K562 (cell line): Measurements from ENCODE around the gene CARS2. TPM values are rescaled to one million over a fixed set of nuclear protein-coding genes. Genes with fewer than 3 reads are reported as not detected.

ENCODE experiments used
- ATF2 ChIP-seq: sonication (generic); formaldehyde crosslinking; IDR thresholded peaks from 2 replicates; pipeline ENCODE4 v1.8.1; 2022; ENCODE audit warnings: missing genetic modification reagents
- DNMT1 ChIP-seq: fragments of 450-650 bp; IDR thresholded peaks from 2 replicates; pipeline ENCODE4 v1.6.1; 2016; ENCODE audit warnings: antibody characterized with exemption, mild to moderate bottlenecking
- FOXM1 ChIP-seq, 2 experiments: fragments of 450-650 bp in 1 of 2; sonication (generic) in 1 of 2; formaldehyde crosslinking in 1 of 2; IDR thresholded peaks; 2 replicates each; pipeline versions ENCODE4 v1.6.1 to v1.9.0; 2017 to 2022; ENCODE audit warnings: low read depth in 2 of 2, mild to moderate bottlenecking in 2 of 2, missing genetic modification reagents in 1 of 2, moderate library complexity in 1 of 2
- FOXP1 ChIP-seq: sonication (generic); formaldehyde crosslinking; IDR thresholded peaks from 2 replicates; pipeline ENCODE4 v1.8.0; 2022; ENCODE audit warnings: mild to moderate bottlenecking, missing genetic modification reagents
- L3MBTL2 ChIP-seq: fragments of 450-650 bp; IDR thresholded peaks from 2 replicates; pipeline ENCODE4 v1.6.1; 2016; ENCODE audit warnings: mild to moderate bottlenecking, moderate library complexity
- MCM3 ChIP-seq: fragments of 450-650 bp; IDR thresholded peaks from 2 replicates; pipeline ENCODE4 v1.6.1; 2016
- MECOM ChIP-seq: fragments of 250-450 bp; sonication (Bioruptor Pico); IDR thresholded peaks from 2 replicates; pipeline ENCODE4 v1.8.0; 2022; ENCODE audit warnings: inconsistent platforms
- POLR2B ChIP-seq: fragments of 450-650 bp; IDR thresholded peaks from 2 replicates; pipeline ENCODE4 v1.6.1; 2018; ENCODE audit warnings: low read depth; ENCODE audit not compliant: partially characterized antibody
- PRMT5 ChIP-seq: sonication (generic); formaldehyde crosslinking; IDR thresholded peaks from 2 replicates; pipeline ENCODE4 v1.5.0; 2020; ENCODE audit warnings: missing genetic modification reagents
- RFX5 ChIP-seq: IDR thresholded peaks from 2 replicates; pipeline ENCODE4 v1.6.1; 2011; ENCODE audit warnings: low read depth, mild to moderate bottlenecking, improper control_type of control experiment, low read length
- SMAD2 ChIP-seq: fragments of 150-350 bp; IDR thresholded peaks from 2 replicates; pipeline ENCODE4 v1.6.1; 2014; ENCODE audit warnings: low read depth, mild to moderate bottlenecking, low read length
- SRSF1 ChIP-seq: fragments of 200-400 bp; formaldehyde crosslinking; IDR thresholded peaks from 2 replicates; pipeline ENCODE4 v1.6.1; 2017; ENCODE audit warnings: mild to moderate bottlenecking, low read depth, low read length, moderate library complexity
- STAG1 ChIP-seq: sonication (generic); formaldehyde crosslinking; IDR thresholded peaks from 2 replicates; pipeline ENCODE4 v1.5.0; 2020; ENCODE audit warnings: missing genetic modification reagents, borderline replicate concordance
- ZNF740 ChIP-seq, 3 experiments: fragments of 200-800 bp in 1 of 3; sonication (Bioruptor generic) in 1 of 3; sonication (generic) in 1 of 3; formaldehyde crosslinking in 1 of 3; IDR thresholded peaks; 2 replicates each; pipeline versions ENCODE4 v1.6.1 to v1.8.0; 2016 to 2022; ENCODE audit warnings: mild to moderate bottlenecking in 2 of 3, missing compliant biosample characterization in 2 of 3, missing genetic modification characterization in 2 of 3, missing genetic modification reagents in 1 of 3
- polyA plus RNA-seq, 8 experiments: library from polyadenylated mRNA; depleted of rRNA in 4 of 8; stranded (reverse) in 5 of 8; unstranded in 3 of 8; fragments of >200 nt; fragmentation: Nextera tagmentation in 2 of 8; fragmentation: Illumina TruSeq in 1 of 8; extraction: Ambion mirVana in 2 of 8; extraction: Trizol in 1 of 8; gene quantifications; 2 replicates each; pipeline versions ENCODE4 v1.2.1 to v1.2.3, GENCODE V29; 2011 to 2014; ENCODE audit warnings: inconsistent platforms in 1 of 8, missing spikeins in 1 of 8
- total RNA-seq, 7 experiments: library from RNA; depleted of rRNA in 6 of 7; stranded (reverse); fragments of >200 nt in 6 of 7; fragmentation: Illumina TruSeq in 2 of 7; extraction: Trizol in 2 of 7; gene quantifications; 2 replicates each; pipeline versions ENCODE4 v1.2.1 to v1.2.3, GENCODE V29; 2011 to 2021; ENCODE audit warnings: low replicate concordance in 1 of 7

The CARS2 gene
- total and polyA plus RNA-seq, 9 of the 15 experiments (the other 6 are each of a cell fraction or from before 2014, with no cell fraction given): 1.7 to 37.4 (median 30.5) TPM

GRCh38 chr13:110714797-110715394 lies 9.0 kb upstream of the CARS2 start (continued):
- TF ChIP-seq FOXP1 (0 out of 2 replicates have a peak, but pooled peaks have one; percentile 45), PRMT5 (CRISPR knock-in tag) (no peak), RFX5 (no peak), MECOM (CRISPR knock-in tag) (no peak), SRSF1 (no peak), FOXM1 (IDR thresholded peaks at IDR 0.05; ENCODE audit: low read depth) (no peak), FOXM1 (CRISPR knock-in tag; IDR thresholded peaks at IDR 0.05; ENCODE audit: low read depth) (no peak), MCM3 (no peak), POLR2B (peak; percentile 98), SMAD2 (no peak), L3MBTL2 (no peak), ATF2 (CRISPR knock-in tag) (no peak), DNMT1 (no peak), ZNF740 (CRISPR knock-in tag; IDR thresholded peaks at IDR 0.05) (no peak), ZNF740 (tag; IDR thresholded peaks at IDR 0.05) (no peak; a peak in 1 of 4 replicates), STAG1 (CRISPR knock-in tag) (no peak)
